H1 (cell line): ENCODE results near the gene ADRA2B. TPM values are rescaled to one million over a fixed set of nuclear protein-coding genes. Genes with fewer than 3 reads are reported as not detected.

ENCODE experiments used
- CTCF ChIA-PET: fragments of 300-600 bp; sonication (Branson Sonifier 250); formaldehyde crosslinking; loops from one replicate; lab custom pipeline; 2021; ENCODE audit not compliant: partially characterized antibody; lab: Charles Lee
- POLR2A ChIA-PET: fragments of 300-600 bp; sonication (Branson Sonifier 250); formaldehyde crosslinking; loops from one replicate; lab custom pipeline; 2021; ENCODE audit warnings: inconsistent platforms; ENCODE audit not compliant: partially characterized antibody; lab: Charles Lee
- DNase-seq, 2 experiments: peaks; one replicate each; pipeline versions ENCODE4 v3.0.0 to v3.0.0-alpha.2; 2010 to 2022; ENCODE audit warnings: low spot score in 2 of 2, low read depth in 1 of 2, mixed read lengths in 1 of 2
- FAIRE-seq: peaks from 2 replicates; lab custom pipeline; 2011; peaks lifted over from hg19 to GRCh38; lab: Jason Lieb, UNC
- H2AFZ ChIP-seq: 2 replicates; pipeline ENCODE4 v1.8.1; 2012; ENCODE audit warnings: low read length, inconsistent platforms
- H2AK5ac ChIP-seq: 2 replicates; pipeline ENCODE4 v1.6.1; 2013; ENCODE audit warnings: low read depth, low read length
- H2BK120ac ChIP-seq: replicated peaks from 2 replicates; pipeline ENCODE3; 2013; ENCODE audit warnings: low read depth, low read length, inconsistent platforms
- H2BK12ac ChIP-seq: 2 replicates; pipeline ENCODE4 v1.6.1; 2013; ENCODE audit warnings: low read depth, low read length
- H2BK15ac ChIP-seq: 2 replicates; pipeline ENCODE4 v1.6.1; 2013; ENCODE audit warnings: low read length
- H2BK20ac ChIP-seq: 2 replicates; pipeline ENCODE4 v1.6.1; 2013; ENCODE audit warnings: low read length
- H2BK5ac ChIP-seq: 2 replicates; pipeline ENCODE4 v1.6.1; 2013; ENCODE audit warnings: low read depth, low read length
- H3K14ac ChIP-seq: 2 replicates; pipeline ENCODE4 v1.6.1; 2013; ENCODE audit warnings: inconsistent platforms; ENCODE audit not compliant: insufficient read length
- H3K18ac ChIP-seq: 2 replicates; pipeline ENCODE4 v1.6.1; 2013; ENCODE audit warnings: low read length; ENCODE audit errors: extremely low read depth
- H3K23ac ChIP-seq: 2 replicates; pipeline ENCODE4 v1.6.1; 2013; ENCODE audit warnings: inconsistent platforms; ENCODE audit not compliant: insufficient read length
- H3K23me2 ChIP-seq: 2 replicates; pipeline ENCODE4 v1.6.1; 2013; ENCODE audit warnings: low read depth, low read length
- H3K27ac ChIP-seq: 2 replicates; pipeline ENCODE4 v1.6.1; 2011; ENCODE audit warnings: low read depth, low read length, inconsistent platforms
- H3K27me3 ChIP-seq, 4 experiments: replicated peaks in 1 of 4; 1 replicate in 1 of 4; 2 replicates in 3 of 4; pipeline versions ENCODE4 v1.6.1 to v1.8.1; 2011 to 2013; ENCODE audit warnings: low read length in 3 of 4, mild to moderate bottlenecking in 3 of 4, inconsistent platforms in 2 of 4, mixed read lengths in 2 of 4, moderate library complexity in 1 of 4; ENCODE audit not compliant: control insufficient read depth in 3 of 4, insufficient read depth in 3 of 4; ENCODE audit errors: extremely low read depth in 1 of 4
- H3K36me3 ChIP-seq, 4 experiments: 2 replicates each; pipeline versions ENCODE4 v1.6.1 to v1.8.1; 2011 to 2013; ENCODE audit warnings: mild to moderate bottlenecking in 4 of 4, low read length in 3 of 4, moderate library complexity in 2 of 4, control low read depth in 1 of 4, inconsistent platforms in 1 of 4; ENCODE audit not compliant: insufficient read depth in 4 of 4, control insufficient read depth in 2 of 4
- H3K4ac ChIP-seq: replicated peaks from 2 replicates; pipeline ENCODE3; 2013; ENCODE audit warnings: low read length, low read depth, mixed read lengths, inconsistent platforms; ENCODE audit not compliant: insufficient read length
- H3K4me1 ChIP-seq, 4 experiments: replicated peaks in 1 of 4; 1 replicate in 1 of 4; 2 replicates in 3 of 4; pipeline versions ENCODE4 v1.6.1 to v1.8.1; 2011 to 2013; ENCODE audit warnings: low read length in 3 of 4, inconsistent platforms in 2 of 4, mixed read lengths in 1 of 4; ENCODE audit not compliant: insufficient read depth in 4 of 4, control insufficient read depth in 3 of 4
- H3K4me2 ChIP-seq, 2 experiments: 2 replicates each; pipeline versions ENCODE4 v1.6.1 to v1.8.1; 2011 to 2013; ENCODE audit warnings: low read depth in 2 of 2, low read length in 2 of 2, control low read depth in 1 of 2, inconsistent platforms in 1 of 2, mild to moderate bottlenecking in 1 of 2; ENCODE audit not compliant: insufficient read depth in 1 of 2
- H3K4me3 ChIP-seq, 4 experiments: fragments of 200-600, 300-600 bp in 1 of 4; sonication (generic), shearing (Covaris generic), sonication (Bioruptor Twin) in 1 of 4; 2 replicates each; pipeline versions ENCODE4 v1.5.1 to v1.8.1; 2011 to 2016; ENCODE audit warnings: low read length in 4 of 4, low read depth in 3 of 4, control low read depth in 2 of 4, inconsistent platforms in 2 of 4, mild to moderate bottlenecking in 2 of 4, mixed read lengths in 1 of 4, moderate library complexity in 1 of 4; ENCODE audit not compliant: insufficient read depth in 2 of 4; ENCODE audit errors: extremely low read depth in 1 of 4
- H3K56ac ChIP-seq: replicated peaks from 2 replicates; pipeline ENCODE3; 2013; ENCODE audit warnings: low read depth, mild to moderate bottlenecking, mixed read lengths, low read length, inconsistent platforms; ENCODE audit not compliant: insufficient read length
- H3K79me1 ChIP-seq: 2 replicates; pipeline ENCODE4 v1.6.1; 2013; ENCODE audit warnings: low read depth, low read length, control low read depth
- H3K79me2 ChIP-seq, 2 experiments: 2 replicates each; pipeline versions ENCODE4 v1.6.1 to v1.8.1; 2012 to 2013; ENCODE audit warnings: low read length in 2 of 2, mild to moderate bottlenecking in 2 of 2, inconsistent platforms in 1 of 2; ENCODE audit not compliant: insufficient read depth in 2 of 2, control insufficient read depth in 1 of 2
- H3K9ac ChIP-seq, 4 experiments: replicated peaks in 1 of 4; 1 replicate in 1 of 4; 2 replicates in 3 of 4; pipeline versions ENCODE4 v1.6.1 to v1.8.1; 2011 to 2013; ENCODE audit warnings: low read depth in 3 of 4, low read length in 3 of 4, control low read depth in 2 of 4, mild to moderate bottlenecking in 2 of 4, moderate library complexity in 2 of 4, inconsistent platforms in 1 of 4; ENCODE audit errors: extremely low read depth in 1 of 4
- H3K9me3 ChIP-seq, 2 experiments: 2 replicates each; pipeline versions ENCODE4 v1.6.1 to v1.8.1; 2012 to 2013; ENCODE audit warnings: mild to moderate bottlenecking in 2 of 2, moderate library complexity in 2 of 2, control low read depth in 1 of 2, inconsistent platforms in 1 of 2, low read depth in 1 of 2, low read length in 1 of 2, mixed read lengths in 1 of 2; ENCODE audit not compliant: insufficient read depth in 2 of 2
- H4K20me1 ChIP-seq, 2 experiments: replicated peaks in 1 of 2; 2 replicates each; pipeline versions ENCODE3 to v1.8.1; 2011 to 2013; ENCODE audit warnings: inconsistent platforms in 2 of 2, low read length in 2 of 2, mild to moderate bottlenecking in 1 of 2; ENCODE audit not compliant: insufficient read depth in 2 of 2, control insufficient read depth in 1 of 2
- H4K5ac ChIP-seq: 2 replicates; pipeline ENCODE4 v1.6.1; 2013; ENCODE audit warnings: low read length, low read depth, mixed read lengths, inconsistent platforms; ENCODE audit not compliant: insufficient read length
- H4K8ac ChIP-seq: 2 replicates; pipeline ENCODE4 v1.8.0; 2013; ENCODE audit warnings: mild to moderate bottlenecking, moderate library complexity, low read length, inconsistent platforms; ENCODE audit not compliant: insufficient read depth; ENCODE audit errors: extremely low read depth
- H4K91ac ChIP-seq: replicated peaks from 2 replicates; pipeline ENCODE3; 2013; ENCODE audit warnings: low read length, mixed read lengths, inconsistent platforms; ENCODE audit not compliant: insufficient read length
- CHD1 ChIP-seq: IDR thresholded peaks from 2 replicates; pipeline ENCODE4 v1.6.1; 2012; ENCODE audit warnings: low read depth, low read length, improper control_type of control experiment
- EGR1 ChIP-seq: IDR thresholded peaks from 2 replicates; pipeline ENCODE4 v1.6.1; 2011; ENCODE audit warnings: low read depth, low read length, borderline replicate concordance
- KDM1A ChIP-seq: fragments of 200-600, 300-600 bp; sonication (generic); IDR thresholded peaks from 2 replicates; pipeline ENCODE4 v1.7.1; 2016; ENCODE audit warnings: mild to moderate bottlenecking, low read length, borderline replicate concordance
- NANOG ChIP-seq: IDR thresholded peaks from 2 replicates; pipeline ENCODE4 v1.6.1; 2011; ENCODE audit warnings: low read length, low read depth, mild to moderate bottlenecking, inconsistent platforms; ENCODE audit not compliant: insufficient read depth, poor library complexity, severe bottlenecking
- RAD21 ChIP-seq, 2 experiments: IDR thresholded peaks in 1 of 2; conservative IDR thresholded peaks in 1 of 2; 2 replicates each; pipeline ENCODE4 v1.6.1; 2011; ENCODE audit warnings: low read depth in 2 of 2, low read length in 2 of 2, improper control_type of control experiment in 1 of 2, inconsistent platforms in 1 of 2, mild to moderate bottlenecking in 1 of 2, moderate library complexity in 1 of 2
- SP2 ChIP-seq: IDR thresholded peaks from 2 replicates; pipeline ENCODE4 v1.6.1; 2012; ENCODE audit warnings: mild to moderate bottlenecking, low read length, inconsistent platforms
- WGBS, 2 experiments: shearing (Covaris generic) in 1 of 2; methylation state at CpG; one replicate each; pipeline versions ENCODE4 v1.1.6 to v1.1.7; 2013 to 2015; ENCODE audit warnings: low lambda C conversion rate in 2 of 2, mixed read lengths in 2 of 2, inconsistent platforms in 1 of 2, low coverage in 1 of 2, missing lambda C conversion rate in 1 of 2; ENCODE audit not compliant: insufficient replicate concordance in 2 of 2, insufficient coverage in 1 of 2, insufficient read length in 1 of 2; ENCODE audit errors: extremely low coverage in 1 of 2, missing lambda C conversion rate in 1 of 2; 5-methylcytosine and 5-hydroxymethylcytosine counted together
- polyA plus RNA-seq, 7 experiments: library from polyadenylated mRNA; depleted of rRNA in 3 of 7; stranded (reverse) in 5 of 7; unstranded in 2 of 7; fragments of >200 nt in 5 of 7; fragments of 200-250 nt in 2 of 7; gene quantifications; 1 replicate in 5 of 7; 2 replicates in 1 of 7; 4 replicates in 1 of 7; pipeline versions ENCODE4 v1.2.1 to v1.2.3, GENCODE V29; 2011 to 2013; ENCODE audit warnings: missing spikeins in 2 of 7, mixed read lengths in 2 of 7
- total RNA-seq: library from RNA; stranded (reverse); fragmentation: NEBNext Ultra II Directional; extraction: Animal tissue kit (Norgen Biotek cat#: 25700); gene quantifications from 2 replicates; pipeline ENCODE4 v1.2.1, GENCODE V29; 2021

Gene ADRA2B
- total and polyA plus RNA-seq, 2 of the 8 experiments (the other 6 are each of a cell fraction or from before 2014, with no cell fraction given), result 5.8 to 6.5 TPM

DNA sequence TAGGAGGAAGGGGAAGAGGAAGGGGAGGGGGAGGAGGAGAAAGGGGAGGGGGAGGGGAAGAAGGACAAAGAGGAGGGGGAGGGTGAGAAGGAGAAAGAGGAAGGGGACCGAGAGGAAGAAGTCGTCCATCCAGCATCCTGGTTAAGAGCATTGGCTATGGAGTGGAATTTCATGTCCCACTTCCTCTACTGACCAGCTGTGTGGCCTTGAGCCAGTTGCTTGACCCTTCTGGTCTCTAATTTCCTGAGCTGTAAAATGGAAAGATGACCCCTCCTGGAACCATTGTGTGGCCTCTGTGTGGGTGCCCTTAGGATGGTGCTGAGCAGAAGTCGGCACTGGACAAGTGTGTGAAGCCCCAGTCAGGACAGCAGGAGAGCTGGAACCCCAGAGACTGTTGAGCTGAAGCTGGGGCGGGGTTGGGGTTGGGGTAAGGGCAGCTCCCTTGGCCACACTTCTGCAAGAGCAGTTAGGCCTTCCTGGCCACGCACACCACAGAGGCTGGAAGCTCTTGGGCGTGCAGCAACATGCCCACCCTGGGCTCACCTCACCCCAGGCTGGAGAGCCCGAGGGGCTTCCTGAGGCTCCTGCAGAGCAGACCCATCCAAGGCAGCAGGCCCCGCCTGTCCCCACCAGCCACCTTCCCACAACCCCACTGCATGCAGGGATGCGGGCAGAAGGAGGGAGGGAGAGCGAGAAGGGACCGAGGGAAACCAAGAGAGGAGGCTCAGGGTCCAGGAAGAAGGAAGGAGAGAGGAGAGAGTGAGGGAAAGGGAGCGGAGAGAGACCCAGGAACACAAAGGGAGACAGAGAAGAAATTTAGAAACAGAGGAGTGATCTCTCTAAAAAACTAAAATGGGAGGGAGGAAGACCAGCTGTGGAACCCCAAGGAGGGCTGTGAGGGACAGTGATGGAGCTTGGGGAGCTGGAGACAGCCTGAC lies 16.2 kb downstream of the ADRA2B start:
- no peaks in the 10 kb centered on the region for H3K79me2 ChIP-seq
- ChIA-PET POLR2A (interaction anchor here (1.1 to 2.1 kb wide), 2 partner anchors 8 to 45 kb away, joined by 4 to 11 read pairs; partner anchors contain the start of gene DUSP2), CTCF (interaction anchor here (1.1 to 7.2 kb wide), 5 partner anchors 11 to 42 kb away, joined by 3 to 61 read pairs (median 10); partner anchors contain the start of gene ADRA2B)
- FAIRE-seq, result no peak
- H3K9ac ChIP-seq, result no peak overlapping the region
- no peak overlapping the region for H4K5ac ChIP-seq
- peaks cover 0 to 9% (median 3%) of the 10 kb centered on the region in 4 experiments; a peak in 4 of 7 replicates for H3K4me1 ChIP-seq
- H2BK12ac ChIP-seq, result peak overlapping the region; percentile 80; the same call in 1 of the 2 replicates
- H3K4ac ChIP-seq, result peak overlapping the region; percentile 63
- H2BK120ac ChIP-seq, result peak overlapping the region; percentile 82
- H3K14ac ChIP-seq, result no peak overlapping the region
- H3K27me3 ChIP-seq, result no peaks in the 10 kb centered on the region
- no peaks in the 10 kb centered on the region for H3K79me1 ChIP-seq
- H3K4me2 ChIP-seq, result no peak overlapping the region; a peak in 1 of 4 replicates
- WGBS, 2 experiments, result 79% methylated on average over 9 of the region's 12 CpGs; no CpG with 5 or more reads in 1 of the 2 experiments
- peak overlapping the region; percentile 75; the same call in 1 of the 2 replicates for H2AK5ac ChIP-seq
- peak overlapping the region; percentile 68 for H4K91ac ChIP-seq
- TF ChIP-seq EGR1, result 0 out of 2 replicates have a peak, but pooled peaks have one; percentile 39
- no peak for TF ChIP-seq CHD1
- TF ChIP-seq RAD21 (IDR thresholded peaks at IDR 0.05 in 1 of 2, conservative IDR thresholded peaks at IDR 0.05 in 1 of 2; ENCODE audit: low read depth in 2 of 2, low read length in 2 of 2), result no peak
- no peak for TF ChIP-seq SP2
- no peak for TF ChIP-seq NANOG
- 0 out of 2 replicates have a peak, but pooled peaks have one; percentile 28 for TF ChIP-seq KDM1A
- peak overlapping the region; percentile 73; the same call in 1 of the 2 replicates for H2BK5ac ChIP-seq
- no peak overlapping the region for H3K23ac ChIP-seq
- H3K36me3 ChIP-seq, result no peaks in the 10 kb centered on the region
- H4K20me1 ChIP-seq, result no peaks in the 10 kb centered on the region
- DNase-seq, result peak in 1 of 2 experiments; percentile 50
- no peak overlapping the region for H3K4me3 ChIP-seq
- no peak overlapping the region for H4K8ac ChIP-seq
- H3K56ac ChIP-seq, result no peak overlapping the region
- peak overlapping the region; percentile 60 for H3K18ac ChIP-seq
- no peaks in the 10 kb centered on the region; the same call in 1 of the 2 replicates for H3K23me2 ChIP-seq
- H2BK15ac ChIP-seq, result peak overlapping the region; percentile 92; the same call in 1 of the 2 replicates
- H2BK20ac ChIP-seq, result peak overlapping the region; percentile 75; the same call in 1 of the 2 replicates
- H3K9me3 ChIP-seq, result peaks cover 1 to 2% of the 10 kb centered on the region in 2 experiments; a peak in 3 of 4 replicates
- H3K27ac ChIP-seq, result no peak overlapping the region
- H2AFZ ChIP-seq, result no peak overlapping the region
